Right renal cortex interstitium (tissue), 3 donors: ENCODE data around the gene GAK. TPM values are rescaled to one million over a fixed set of nuclear protein-coding genes. Genes with fewer than 3 reads are reported as not detected.
A peak's percentile ranks its signal among the peaks of the same experiment; 100 is the strongest.
"Not testable (repeated sequence)": the region's sequence is repeated elsewhere in the genome, so short reads cannot be mapped to it uniquely, and the experiment has no call there.

Experiments
- DNase-seq, 3 donors: peaks; one replicate each; pipeline ENCODE4 v3.0.0-alpha.2; 2013; ENCODE audit warnings: low read depth in 3 of 3, low spot score in 2 of 3
- polyA plus RNA-seq, 3 donors: library from polyadenylated mRNA; unstranded; fragments of 120-200 nt; gene quantifications; one replicate each; pipeline ENCODE4 v1.2.1, GENCODE V29; 2013; ENCODE audit not compliant: insufficient read length in 3 of 3

The GAK gene
- polyA plus RNA-seq, 3 donors, result 43.4 to 51.6 (median 50.9) TPM

- DNase-seq, result no peak
Observed at GRCh38 chr4:822361-823175, 109.5 kb downstream of the GAK start.

GRCh38 chr4:821631-822030 is 110.5 kb downstream of the GAK start:
- no peak for DNase-seq

GRCh38 chr4:821181-821591 is 110.9 kb downstream of the GAK start:
- no peak for DNase-seq

GRCh38 chr4:820230-821172 is 111.6 kb downstream of the GAK start:
- DNase-seq, result no peak

GRCh38 chr4:819401-820229 is 112.5 kb downstream of the GAK start:
- no peak for DNase-seq

GRCh38 chr4:818106-818921 is 113.8 kb downstream of the GAK start:
- no peak for DNase-seq

- DNase-seq, result peak in 2 of 3 donors; percentile 40 to 65
Observed at GRCh38 chr4:815464-816146, 116.5 kb downstream of the GAK start.

GRCh38 chr4:814312-814850 is 117.7 kb downstream of the GAK start:
- no peak for DNase-seq

- no peak for DNase-seq
Observed at GRCh38 chr4:813900-814299, 118.2 kb downstream of the GAK start.

GRCh38 chr4:808860-809570 is 123.1 kb downstream of the GAK start:
- DNase-seq, result no peak

GRCh38 chr4:807792-808191 is 124.3 kb downstream of the GAK start:
- no peak for DNase-seq

- DNase-seq, result not testable (repeated sequence)
Observed at GRCh38 chr4:806979-807378, 125.1 kb downstream of the GAK start.

- no peak for DNase-seq
Observed at GRCh38 chr4:804804-805203, 127.3 kb downstream of the GAK start.

GRCh38 chr4:803884-804283 is 128.2 kb downstream of the GAK start:
- DNase-seq, result no peak

GRCh38 chr4:801436-802124 is 130.5 kb downstream of the GAK start:
- DNase-seq, result no peak
